K562 (cell line): Measurements from ENCODE around the gene KCNG1. TPM values are rescaled to one million over a fixed set of nuclear protein-coding genes. Genes with fewer than 3 reads are reported as not detected.

Experiments used
- CBX8 ChIP-seq: fragments of 200-600 bp; sonication (generic); IDR thresholded peaks from 2 replicates; pipeline ENCODE4 v1.6.1; 2012; ENCODE audit warnings: borderline replicate concordance, mixed run types, low read depth, mild to moderate bottlenecking, moderate library complexity, mixed read lengths, low read length, control low read depth, inconsistent platforms; ENCODE audit not compliant: poor library complexity, severe bottlenecking; ENCODE audit errors: extremely low read depth
- EP300 ChIP-seq: IDR thresholded peaks from 2 replicates; pipeline ENCODE4 v1.6.1; 2012; ENCODE audit warnings: low read length, improper control_type of control experiment
- ERF ChIP-seq: fragments of 450-650 bp; formaldehyde crosslinking; IDR thresholded peaks from 2 replicates; pipeline ENCODE4 v1.4.0; 2020; ENCODE audit warnings: mild to moderate bottlenecking, mixed read lengths
- HNRNPLL ChIP-seq: fragments of 200-400 bp; formaldehyde crosslinking; IDR thresholded peaks from 2 replicates; pipeline ENCODE4 v1.6.1; 2017; ENCODE audit warnings: low read length, low read depth, mild to moderate bottlenecking; ENCODE audit not compliant: poor library complexity, severe bottlenecking
- MAFF ChIP-seq: IDR thresholded peaks from 2 replicates; pipeline ENCODE4 v1.6.1; 2012; ENCODE audit warnings: low read length, improper control_type of control experiment
- MAFK ChIP-seq: IDR thresholded peaks from 2 replicates; pipeline ENCODE4 v1.6.1; 2011; ENCODE audit warnings: low read length, improper control_type of control experiment
- PRMT5 ChIP-seq: sonication (generic); formaldehyde crosslinking; IDR thresholded peaks from 2 replicates; pipeline ENCODE4 v1.5.0; 2020; ENCODE audit warnings: missing genetic modification reagents
- RAD51 ChIP-seq: fragments of 450-650 bp; IDR thresholded peaks from 2 replicates; pipeline ENCODE4 v1.7.1; 2016; ENCODE audit warnings: low read depth, mild to moderate bottlenecking, borderline replicate concordance
- SLC30A9 ChIP-seq: fragments of 250-450 bp; sonication (Bioruptor Pico); IDR thresholded peaks from 2 replicates; pipeline ENCODE4 v1.8.0; 2022; ENCODE audit warnings: mild to moderate bottlenecking, moderate library complexity
- YY1 ChIP-seq, 3 experiments: IDR thresholded peaks; 2 replicates each; pipeline ENCODE4 v1.6.1; 2011; ENCODE audit warnings: low read length in 2 of 3, mild to moderate bottlenecking in 2 of 3, moderate library complexity in 2 of 3, borderline replicate concordance in 1 of 3, control low read depth in 1 of 3, low read depth in 1 of 3; ENCODE audit not compliant: insufficient read depth in 3 of 3, insufficient replicate concordance in 2 of 3, control insufficient read depth in 1 of 3, insufficient read length in 1 of 3; ENCODE audit errors: extremely low read depth in 1 of 3
- ZNF445 ChIP-seq: fragments of 250-450 bp; sonication (Bioruptor Pico); IDR thresholded peaks from 2 replicates; pipeline ENCODE4 v1.4.0; 2020; ENCODE audit warnings: low read depth, mild to moderate bottlenecking, moderate library complexity
- ZNF79 ChIP-seq: fragments of 250-450 bp; sonication (Bioruptor Pico); IDR thresholded peaks from 2 replicates; pipeline ENCODE4 v1.4.0; 2020; ENCODE audit warnings: low read depth, mild to moderate bottlenecking, moderate library complexity
- polyA plus RNA-seq, 8 experiments: library from polyadenylated mRNA; depleted of rRNA in 4 of 8; stranded (reverse) in 5 of 8; unstranded in 3 of 8; fragments of >200 nt; fragmentation: Nextera tagmentation in 2 of 8; fragmentation: Illumina TruSeq in 1 of 8; extraction: Ambion mirVana in 2 of 8; extraction: Trizol in 1 of 8; gene quantifications; 2 replicates each; pipeline versions ENCODE4 v1.2.1 to v1.2.3, GENCODE V29; 2011 to 2014; ENCODE audit warnings: inconsistent platforms in 1 of 8, missing spikeins in 1 of 8
- total RNA-seq, 7 experiments: library from RNA; depleted of rRNA in 6 of 7; stranded (reverse); fragments of >200 nt in 6 of 7; fragmentation: Illumina TruSeq in 2 of 7; extraction: Trizol in 2 of 7; gene quantifications; 2 replicates each; pipeline versions ENCODE4 v1.2.1 to v1.2.3, GENCODE V29; 2011 to 2021; ENCODE audit warnings: low replicate concordance in 1 of 7
- TF ChIP-seq, protein P1 (sequence below): IDR thresholded peaks from 3 replicates; pipeline ENCODE4 v1.6.1; 2011; ENCODE audit warnings: borderline replicate concordance, mild to moderate bottlenecking; ENCODE audit not compliant: insufficient read length, insufficient read depth
- TF ChIP-seq, protein P2 (sequence below): fragments of 250-450 bp; sonication (Bioruptor Pico); IDR thresholded peaks from 2 replicates; pipeline ENCODE4 v1.4.0; 2020
- TF ChIP-seq, protein P3 (sequence below), 2 experiments: IDR thresholded peaks in 1 of 2; conservative IDR thresholded peaks in 1 of 2; 2 replicates each; pipeline ENCODE4 v1.6.1; 2016; ENCODE audit warnings: low read depth in 2 of 2, mild to moderate bottlenecking in 1 of 2, missing compliant biosample characterization in 1 of 2, missing genetic modification characterization in 1 of 2, moderate library complexity in 1 of 2

The KCNG1 gene
- total and polyA plus RNA-seq, 9 of the 15 experiments (the other 6 are each of a cell fraction or from before 2014, with no cell fraction given) = 0.06 to 1.5 (median 0.22) TPM; not detected in 2

DNA sequence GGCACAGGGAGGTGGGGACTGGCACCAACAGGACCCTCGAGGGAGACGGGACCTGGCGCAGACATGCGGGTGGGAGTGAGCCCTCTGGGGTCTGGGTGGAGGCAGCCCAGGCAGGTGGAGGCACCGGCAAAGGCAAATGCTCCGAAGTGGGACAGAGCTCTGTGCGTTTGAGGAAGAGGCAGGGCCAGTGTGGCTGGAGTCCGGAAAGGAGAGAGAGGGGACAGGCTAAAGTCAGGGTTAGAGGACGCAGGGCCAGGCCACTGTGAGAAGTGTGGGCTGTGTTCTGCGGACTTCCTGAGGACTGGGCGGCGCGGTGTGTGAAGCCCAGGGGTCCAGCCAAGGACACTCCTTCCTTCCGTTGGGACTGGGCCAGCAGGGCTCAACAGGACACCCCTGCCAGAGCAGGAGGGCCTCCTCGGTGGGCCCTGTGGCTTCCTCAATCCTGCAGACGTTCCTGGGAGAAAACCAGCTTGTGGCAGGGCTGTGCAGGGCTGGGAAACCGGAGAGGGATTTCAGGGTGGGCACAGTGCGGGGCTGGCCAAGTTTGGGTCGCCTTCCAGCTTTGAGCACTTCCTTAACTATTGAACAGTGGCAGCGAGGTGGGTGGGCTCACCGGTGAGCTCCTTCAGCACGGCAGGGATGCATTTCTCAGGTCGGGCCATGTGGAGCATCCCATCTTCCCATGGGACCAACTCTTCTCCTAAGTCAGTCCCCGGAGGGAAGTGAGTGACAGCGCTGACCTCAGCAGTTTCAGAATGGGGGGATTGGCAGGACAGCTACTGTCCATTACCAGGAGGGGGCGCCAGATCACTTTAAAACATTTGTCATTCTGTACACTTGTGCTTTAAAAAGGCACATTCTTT is 41.8 kb downstream of the KCNG1 start (continued):
- TF ChIP-seq, protein P1, sequence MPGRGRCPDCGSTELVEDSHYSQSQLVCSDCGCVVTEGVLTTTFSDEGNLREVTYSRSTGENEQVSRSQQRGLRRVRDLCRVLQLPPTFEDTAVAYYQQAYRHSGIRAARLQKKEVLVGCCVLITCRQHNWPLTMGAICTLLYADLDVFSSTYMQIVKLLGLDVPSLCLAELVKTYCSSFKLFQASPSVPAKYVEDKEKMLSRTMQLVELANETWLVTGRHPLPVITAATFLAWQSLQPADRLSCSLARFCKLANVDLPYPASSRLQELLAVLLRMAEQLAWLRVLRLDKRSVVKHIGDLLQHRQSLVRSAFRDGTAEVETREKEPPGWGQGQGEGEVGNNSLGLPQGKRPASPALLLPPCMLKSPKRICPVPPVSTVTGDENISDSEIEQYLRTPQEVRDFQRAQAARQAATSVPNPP = no peak
- TF ChIP-seq, protein P2, sequence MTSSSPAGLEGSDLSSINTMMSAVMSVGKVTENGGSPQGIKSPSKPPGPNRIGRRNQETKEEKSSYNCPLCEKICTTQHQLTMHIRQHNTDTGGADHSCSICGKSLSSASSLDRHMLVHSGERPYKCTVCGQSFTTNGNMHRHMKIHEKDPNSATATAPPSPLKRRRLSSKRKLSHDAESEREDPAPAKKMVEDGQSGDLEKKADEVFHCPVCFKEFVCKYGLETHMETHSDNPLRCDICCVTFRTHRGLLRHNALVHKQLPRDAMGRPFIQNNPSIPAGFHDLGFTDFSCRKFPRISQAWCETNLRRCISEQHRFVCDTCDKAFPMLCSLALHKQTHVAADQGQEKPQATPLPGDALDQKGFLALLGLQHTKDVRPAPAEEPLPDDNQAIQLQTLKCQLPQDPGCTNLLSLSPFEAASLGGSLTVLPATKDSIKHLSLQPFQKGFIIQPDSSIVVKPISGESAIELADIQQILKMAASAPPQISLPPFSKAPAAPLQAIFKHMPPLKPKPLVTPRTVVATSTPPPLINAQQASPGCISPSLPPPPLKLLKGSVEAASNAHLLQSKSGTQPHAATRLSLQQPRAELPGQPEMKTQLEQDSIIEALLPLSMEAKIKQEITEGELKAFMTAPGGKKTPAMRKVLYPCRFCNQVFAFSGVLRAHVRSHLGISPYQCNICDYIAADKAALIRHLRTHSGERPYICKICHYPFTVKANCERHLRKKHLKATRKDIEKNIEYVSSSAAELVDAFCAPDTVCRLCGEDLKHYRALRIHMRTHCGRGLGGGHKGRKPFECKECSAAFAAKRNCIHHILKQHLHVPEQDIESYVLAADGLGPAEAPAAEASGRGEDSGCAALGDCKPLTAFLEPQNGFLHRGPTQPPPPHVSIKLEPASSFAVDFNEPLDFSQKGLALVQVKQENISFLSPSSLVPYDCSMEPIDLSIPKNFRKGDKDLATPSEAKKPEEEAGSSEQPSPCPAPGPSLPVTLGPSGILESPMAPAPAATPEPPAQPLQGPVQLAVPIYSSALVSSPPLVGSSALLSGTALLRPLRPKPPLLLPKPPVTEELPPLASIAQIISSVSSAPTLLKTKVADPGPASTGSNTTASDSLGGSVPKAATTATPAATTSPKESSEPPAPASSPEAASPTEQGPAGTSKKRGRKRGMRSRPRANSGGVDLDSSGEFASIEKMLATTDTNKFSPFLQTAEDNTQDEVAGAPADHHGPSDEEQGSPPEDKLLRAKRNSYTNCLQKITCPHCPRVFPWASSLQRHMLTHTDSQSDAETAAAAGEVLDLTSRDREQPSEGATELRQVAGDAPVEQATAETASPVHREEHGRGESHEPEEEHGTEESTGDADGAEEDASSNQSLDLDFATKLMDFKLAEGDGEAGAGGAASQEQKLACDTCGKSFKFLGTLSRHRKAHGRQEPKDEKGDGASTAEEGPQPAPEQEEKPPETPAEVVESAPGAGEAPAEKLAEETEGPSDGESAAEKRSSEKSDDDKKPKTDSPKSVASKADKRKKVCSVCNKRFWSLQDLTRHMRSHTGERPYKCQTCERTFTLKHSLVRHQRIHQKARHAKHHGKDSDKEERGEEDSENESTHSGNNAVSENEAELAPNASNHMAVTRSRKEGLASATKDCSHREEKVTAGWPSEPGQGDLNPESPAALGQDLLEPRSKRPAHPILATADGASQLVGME (CRISPR knock-in tag) = no peak
- TF ChIP-seq YY1 (IDR thresholded peaks at IDR 0.05; ENCODE audit: borderline replicate concordance in 1 of 3, control insufficient read depth in 1 of 3, extremely low read depth in 1 of 3, insufficient read depth in 3 of 3, insufficient read length in 1 of 3, insufficient replicate concordance in 2 of 3, low read depth in 1 of 3, low read length in 2 of 3) = peak in 2 of 3 experiments; percentile 21 to 50
- TF ChIP-seq RAD51 = no peak
- TF ChIP-seq HNRNPLL = no peak
- TF ChIP-seq ERF (CRISPR knock-in tag) = no peak
- peak; percentile 98 for TF ChIP-seq MAFK
- TF ChIP-seq, protein P3, sequence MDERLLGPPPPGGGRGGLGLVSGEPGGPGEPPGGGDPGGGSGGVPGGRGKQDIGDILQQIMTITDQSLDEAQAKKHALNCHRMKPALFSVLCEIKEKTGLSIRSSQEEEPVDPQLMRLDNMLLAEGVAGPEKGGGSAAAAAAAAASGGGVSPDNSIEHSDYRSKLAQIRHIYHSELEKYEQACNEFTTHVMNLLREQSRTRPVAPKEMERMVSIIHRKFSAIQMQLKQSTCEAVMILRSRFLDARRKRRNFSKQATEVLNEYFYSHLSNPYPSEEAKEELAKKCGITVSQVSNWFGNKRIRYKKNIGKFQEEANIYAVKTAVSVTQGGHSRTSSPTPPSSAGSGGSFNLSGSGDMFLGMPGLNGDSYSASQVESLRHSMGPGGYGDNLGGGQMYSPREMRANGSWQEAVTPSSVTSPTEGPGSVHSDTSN (CRISPR knock-in tag; IDR thresholded peaks at IDR 0.05; ENCODE audit: low read depth) = peak; percentile 61
- TF ChIP-seq, protein P3 (tag; conservative IDR thresholded peaks at IDR 0.05; ENCODE audit: low read depth) = peak; percentile 75
- no peak for TF ChIP-seq EP300
- peak; percentile 97 for TF ChIP-seq MAFF
- TF ChIP-seq PRMT5 (CRISPR knock-in tag) = peak; percentile 49; the same call in 1 of the 2 replicates
- TF ChIP-seq ZNF79 (CRISPR knock-in tag) = no peak
- TF ChIP-seq SLC30A9 (CRISPR knock-in tag) = no peak
- TF ChIP-seq CBX8 = no peak
- TF ChIP-seq ZNF445 (CRISPR knock-in tag) = no peak
